Keratinocyte (primary cell): ENCODE data around the gene FBRSL1. TPM values are rescaled to one million over a fixed set of nuclear protein-coding genes. Genes with fewer than 3 reads are reported as not detected.

Experiments
- DNase-seq: peaks from one replicate; pipeline ENCODE4 v3.0.0-alpha.2; 2011; ENCODE audit warnings: low read depth, missing footprints, low spot score
- FAIRE-seq: peaks from 2 replicates; lab custom pipeline; 2011; peaks lifted over from hg19 to GRCh38; lab: Jason Lieb, UNC
- H2AFZ ChIP-seq: 2 replicates; pipeline ENCODE4 v1.6.0; 2012; ENCODE audit warnings: low read length, control low read depth, inconsistent platforms; ENCODE audit not compliant: control insufficient read depth
- H3K27ac ChIP-seq: 2 replicates; pipeline ENCODE4 v1.5.1; 2011; ENCODE audit warnings: low read length; ENCODE audit not compliant: control insufficient read depth, insufficient read depth
- H3K27me3 ChIP-seq: 3 replicates; pipeline ENCODE4 v1.6.0; 2011; ENCODE audit warnings: low read length; ENCODE audit not compliant: control insufficient read depth, insufficient read depth; ENCODE audit errors: extremely low read depth
- H3K36me3 ChIP-seq, 2 experiments: 2 replicates in 1 of 2; 3 replicates in 1 of 2; pipeline ENCODE4 v1.5.1; 2011; ENCODE audit warnings: low read length in 2 of 2, mild to moderate bottlenecking in 1 of 2; ENCODE audit not compliant: control insufficient read depth in 2 of 2, insufficient read depth in 2 of 2; ENCODE audit errors: extremely low read depth in 1 of 2
- H3K4me1 ChIP-seq: 3 replicates; pipeline ENCODE4 v1.5.1; 2011; ENCODE audit warnings: low read length; ENCODE audit not compliant: control insufficient read depth, insufficient read depth; ENCODE audit errors: extremely low read depth
- H3K4me2 ChIP-seq: 3 replicates; pipeline ENCODE4 v1.6.0; 2011; ENCODE audit warnings: low read depth, low read length; ENCODE audit not compliant: control insufficient read depth, insufficient read depth; ENCODE audit errors: extremely low read depth
- H3K4me3 ChIP-seq, 3 experiments: fragments of 200-600 bp in 1 of 3; sonication (generic) in 1 of 3; 2 replicates in 2 of 3; 3 replicates in 1 of 3; pipeline ENCODE4 v1.5.1; 2011 to 2016; ENCODE audit warnings: low read length in 3 of 3, mild to moderate bottlenecking in 3 of 3, control low read depth in 2 of 3, inconsistent platforms in 1 of 3, low read depth in 1 of 3, mixed read lengths in 1 of 3, mixed run types in 1 of 3, moderate library complexity in 1 of 3; ENCODE audit not compliant: control insufficient read depth in 2 of 3, insufficient read depth in 2 of 3; ENCODE audit errors: extremely low read depth in 1 of 3
- H3K79me2 ChIP-seq: 2 replicates; pipeline ENCODE4 v1.6.0; 2012; ENCODE audit warnings: low read length; ENCODE audit not compliant: control insufficient read depth, insufficient read depth
- H3K9ac ChIP-seq: 3 replicates; pipeline ENCODE4 v1.6.0; 2011; ENCODE audit warnings: low read length; ENCODE audit not compliant: control insufficient read depth, insufficient read depth; ENCODE audit errors: extremely low read depth
- H3K9me1 ChIP-seq: 3 replicates; pipeline ENCODE4 v1.6.0; 2011; ENCODE audit warnings: low read length; ENCODE audit not compliant: control insufficient read depth, insufficient read depth; ENCODE audit errors: extremely low read depth
- H3K9me3 ChIP-seq: 2 replicates; pipeline ENCODE4 v1.5.1; 2012; ENCODE audit warnings: low read depth, low read length; ENCODE audit not compliant: control insufficient read depth
- H4K20me1 ChIP-seq: 3 replicates; pipeline ENCODE4 v1.6.0; 2011; ENCODE audit warnings: low read length; ENCODE audit not compliant: control insufficient read depth, insufficient read depth; ENCODE audit errors: extremely low read depth
- CTCF ChIP-seq, 3 experiments: IDR thresholded peaks in 1 of 3; conservative IDR thresholded peaks in 1 of 3; optimal IDR thresholded peaks in 1 of 3; 2 replicates in 2 of 3; 3 replicates in 1 of 3; pipeline versions ENCODE3 to v1.5.1; 2011; ENCODE audit warnings: low read length in 3 of 3, mild to moderate bottlenecking in 3 of 3, moderate library complexity in 2 of 3, control low read depth in 1 of 3, inconsistent platforms in 1 of 3; ENCODE audit not compliant: insufficient read depth in 2 of 3; ENCODE audit errors: extremely low read depth in 1 of 3
- EZH2 ChIP-seq: IDR thresholded peaks from one replicate; pipeline ENCODE4 v1.6.1; 2012; ENCODE audit warnings: inconsistent platforms, mild to moderate bottlenecking, low read length, moderate library complexity
- dilution Hi-C: fragments of 300-500 bp; cut with MboI; formaldehyde crosslinking; loops from one replicate; pipeline ENCODE4 v1.7.0; 2020; ENCODE audit warnings: low sequenced_read_pairs; ENCODE audit not compliant: extremely low pct_ligation_motif_present
- polyA plus RNA-seq, 5 experiments: library from polyadenylated mRNA; depleted of rRNA in 3 of 5; stranded (reverse) in 3 of 5; stranded (forward) in 1 of 5; unstranded in 1 of 5; fragments of >200 nt; gene quantifications; 1 replicate in 1 of 5; 2 replicates in 3 of 5; 3 replicates in 1 of 5; pipeline versions ENCODE4 v1.2.1 to v1.2.3, GENCODE V29; 2011 to 2012; ENCODE audit warnings: missing spikeins in 2 of 5, low read depth in 1 of 5, low replicate concordance in 1 of 5

The FBRSL1 gene
- polyA plus RNA-seq, 1 donor (not counting 4 experiments of a cell fraction or from before 2014, with no cell fraction given), result 0.89 TPM

GRCh38 chr12:132543298-132544079 is 53.5 kb downstream of the FBRSL1 start:
- Histone ChIP-seq H3K4me2 (no peak overlapping the region), H3K9me3 (no peaks in the 10 kb centered on the region), H3K36me3 (peaks cover 0 to 2% of the 10 kb centered on the region in 2 experiments), H4K20me1 (peaks cover 3% of the 10 kb centered on the region), H3K4me3 (no peak overlapping the region), H3K9me1 (no peaks in the 10 kb centered on the region), H3K27ac (no peak overlapping the region), H3K79me2 (no peaks in the 10 kb centered on the region), H3K9ac (no peak overlapping the region), H2AFZ (no peak overlapping the region), H3K4me1 (peaks cover 2% of the 10 kb centered on the region), H3K27me3 (no peaks in the 10 kb centered on the region)
- TF ChIP-seq EZH2, result no peak
- no peak for TF ChIP-seq CTCF (optimal IDR thresholded peaks at IDR 0.05 in 1 of 3, IDR thresholded peaks at IDR 0.05 in 1 of 3, conservative IDR thresholded peaks at IDR 0.05 in 1 of 3; ENCODE audit: extremely low read depth in 1 of 3, insufficient read depth in 2 of 3, low read length in 3 of 3)
- FAIRE-seq, result no peak
- DNase-seq, result no peak
- dilution Hi-C loops, result no loop called here

- TF ChIP-seq EZH2 (no peak), CTCF (optimal IDR thresholded peaks at IDR 0.05 in 1 of 3, IDR thresholded peaks at IDR 0.05 in 1 of 3, conservative IDR thresholded peaks at IDR 0.05 in 1 of 3; ENCODE audit: extremely low read depth in 1 of 3, insufficient read depth in 2 of 3, low read length in 3 of 3) (peak in 1 of 3 experiments; percentile 12)
These were observed 54.1 kb downstream of the FBRSL1 start for GRCh38 chr12:132544080-132544397.

More at GRCh38 chr12:132544080-132544397, 54.1 kb downstream of the FBRSL1 start:
- Histone ChIP-seq H3K79me2 (no peaks in the 10 kb centered on the region), H4K20me1 (peaks cover 3% of the 10 kb centered on the region), H3K9me1 (no peaks in the 10 kb centered on the region), H3K4me2 (no peak overlapping the region), H2AFZ (no peak overlapping the region), H3K36me3 (peaks cover 0 to 2% of the 10 kb centered on the region in 2 experiments), H3K27ac (no peak overlapping the region), H3K9me3 (no peaks in the 10 kb centered on the region), H3K4me3 (no peak overlapping the region), H3K27me3 (no peaks in the 10 kb centered on the region), H3K4me1 (peaks cover 2% of the 10 kb centered on the region), H3K9ac (no peak overlapping the region)
- DNase-seq (no peak), FAIRE-seq (no peak)
- dilution Hi-C loops, result no loop called here
